GM19455 (cell line): ENCODE measurements around the gene ISM1.

Experiments used
- ATAC-seq: cut with Tn5 transposase; IDR thresholded peaks from one replicate; pipeline ENCODE4 v1.9.1; 2021; ENCODE audit not compliant: unreplicated experiment

Gene ISM1

DNA sequence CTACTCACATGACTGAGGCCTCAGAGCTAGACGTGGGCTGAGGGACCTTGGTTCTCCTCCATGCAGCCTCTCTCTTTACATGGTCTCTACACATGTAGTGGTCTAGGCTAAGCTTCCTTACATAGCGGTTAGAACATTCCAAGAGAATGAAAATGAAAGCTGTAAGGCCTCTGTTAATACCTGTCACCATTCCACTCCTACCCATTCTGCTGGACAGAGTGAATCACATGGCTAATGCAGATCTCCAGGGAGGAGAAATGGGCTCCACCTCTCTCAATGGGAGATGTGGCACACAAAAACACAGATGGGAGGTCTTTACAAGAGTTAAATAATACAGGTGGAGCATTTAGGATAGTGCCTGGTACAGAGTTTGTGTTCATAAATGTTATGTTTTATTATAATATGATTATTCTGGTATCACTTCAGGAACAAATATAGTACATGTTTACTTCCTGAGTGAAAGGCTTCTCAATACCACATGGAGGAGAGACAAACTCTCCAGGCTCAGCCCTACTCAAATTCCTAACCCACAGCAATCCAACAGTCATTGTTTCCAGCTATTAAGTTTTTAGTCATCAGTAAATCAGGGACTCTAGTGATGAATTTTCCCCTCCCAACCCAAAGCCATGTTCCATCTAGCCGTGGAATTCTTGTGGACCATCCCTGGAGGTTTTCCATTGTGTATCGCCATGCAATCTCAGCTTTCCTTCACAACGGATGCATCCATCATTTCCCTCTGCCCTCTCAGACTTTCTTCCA lies 57.9 kb downstream of the ISM1 start:
- no peak for ATAC-seq

- ATAC-seq: no peak
Observed at GRCh38 chr20:13280609-13281324, 59.7 kb downstream of the ISM1 start.

DNA sequence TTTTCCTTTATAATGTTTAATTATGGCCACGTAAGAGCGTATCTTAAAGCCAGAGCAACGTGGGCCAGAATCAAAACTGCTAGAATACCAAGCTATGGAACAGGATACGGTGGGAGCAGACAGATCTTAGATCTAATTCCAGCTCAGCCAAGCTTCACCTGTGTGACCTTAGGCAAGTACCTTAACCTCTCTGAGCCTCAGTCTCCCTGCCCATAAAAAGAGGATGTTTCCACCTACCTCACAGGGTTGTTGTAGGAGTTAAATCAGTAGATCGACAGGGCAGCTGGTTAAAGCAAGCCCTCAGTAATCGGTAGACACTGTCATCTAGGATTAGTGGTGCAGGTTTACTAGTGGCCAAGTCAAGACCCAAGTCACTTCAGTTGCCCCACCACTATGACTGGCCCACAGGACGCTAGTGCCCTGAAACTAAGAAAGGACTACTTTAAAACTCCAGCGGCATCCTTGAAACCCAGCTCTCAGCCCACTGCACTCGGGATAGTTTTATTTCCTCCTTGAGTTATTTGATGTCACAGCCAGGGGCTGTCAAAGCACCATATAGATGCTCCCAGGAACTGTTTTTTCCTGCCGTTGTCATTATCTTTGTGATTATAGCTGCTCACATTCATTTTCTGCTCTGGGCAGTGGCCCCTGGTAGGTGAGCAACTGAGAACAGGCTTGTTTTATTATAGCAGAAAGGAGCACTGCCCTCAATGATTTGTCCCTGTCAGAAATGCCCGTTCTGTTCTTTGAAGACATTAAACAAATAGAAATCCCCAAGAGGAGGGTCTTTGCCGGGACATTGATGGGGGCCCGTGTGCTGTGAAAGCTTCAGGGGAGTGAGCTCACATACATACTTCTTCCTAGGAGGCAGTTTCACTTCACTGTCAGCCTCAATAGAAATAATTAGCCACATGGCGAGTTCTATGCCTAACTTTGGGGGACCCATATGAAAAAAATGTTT lies 63.1 kb downstream of the ISM1 start:
- ATAC-seq: no peak

DNA sequence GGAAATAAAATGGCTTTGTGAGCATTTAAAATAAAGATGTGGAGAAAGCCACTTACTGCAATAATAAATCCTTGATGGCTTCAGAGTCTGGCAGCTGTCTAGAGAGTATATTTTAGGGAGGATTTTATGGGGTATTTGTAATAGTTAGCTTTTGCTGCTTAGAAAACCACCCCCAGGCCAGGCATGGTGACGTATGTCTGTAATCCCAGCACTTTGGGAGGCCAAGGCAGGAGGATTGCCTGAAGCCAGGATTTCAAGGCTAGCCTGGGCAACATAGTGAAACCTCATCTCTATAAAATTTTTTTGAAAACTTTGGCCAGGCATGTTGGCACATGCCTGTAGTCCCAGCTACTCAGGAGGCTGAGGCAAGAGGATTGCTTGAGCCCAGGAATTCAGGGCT lies 63.8 kb downstream of the ISM1 start:
- no peak for ATAC-seq

GRCh38 chr20:13285408-13285807 lies 64.3 kb downstream of the ISM1 start:
- ATAC-seq: no peak

- ATAC-seq: no peak
Observed at GRCh38 chr20:13286052-13286451, 65.0 kb downstream of the ISM1 start.

GRCh38 chr20:13286607-13287006 lies 65.5 kb downstream of the ISM1 start:
- ATAC-seq: no peak

GRCh38 chr20:13288357-13288756 lies 67.3 kb downstream of the ISM1 start:
- ATAC-seq: no peak

- no peak for ATAC-seq
Observed at GRCh38 chr20:13289031-13289430, 68.0 kb downstream of the ISM1 start.

DNA sequence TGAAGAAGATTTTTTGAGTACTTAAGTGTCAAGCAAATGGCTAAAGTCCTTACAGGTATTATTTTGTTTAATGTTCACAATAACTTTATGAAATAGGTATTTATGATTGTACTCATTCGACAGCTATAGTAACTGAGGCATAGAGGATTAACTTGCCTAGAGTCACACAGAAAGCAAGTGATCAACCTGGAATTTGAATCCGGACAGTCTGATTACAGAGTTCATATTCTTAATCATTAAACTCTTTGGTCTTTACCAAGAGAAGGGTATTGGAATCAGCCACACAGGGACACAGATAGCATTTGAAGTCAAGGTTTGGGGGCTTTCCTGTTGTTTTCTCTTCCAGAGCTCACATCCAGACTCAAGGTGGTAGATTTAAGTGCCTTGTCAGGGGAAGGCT lies 69.7 kb downstream of the ISM1 start:
- ATAC-seq: no peak

- no peak for ATAC-seq
Observed at GRCh38 chr20:13291157-13291556, 70.1 kb downstream of the ISM1 start.

DNA sequence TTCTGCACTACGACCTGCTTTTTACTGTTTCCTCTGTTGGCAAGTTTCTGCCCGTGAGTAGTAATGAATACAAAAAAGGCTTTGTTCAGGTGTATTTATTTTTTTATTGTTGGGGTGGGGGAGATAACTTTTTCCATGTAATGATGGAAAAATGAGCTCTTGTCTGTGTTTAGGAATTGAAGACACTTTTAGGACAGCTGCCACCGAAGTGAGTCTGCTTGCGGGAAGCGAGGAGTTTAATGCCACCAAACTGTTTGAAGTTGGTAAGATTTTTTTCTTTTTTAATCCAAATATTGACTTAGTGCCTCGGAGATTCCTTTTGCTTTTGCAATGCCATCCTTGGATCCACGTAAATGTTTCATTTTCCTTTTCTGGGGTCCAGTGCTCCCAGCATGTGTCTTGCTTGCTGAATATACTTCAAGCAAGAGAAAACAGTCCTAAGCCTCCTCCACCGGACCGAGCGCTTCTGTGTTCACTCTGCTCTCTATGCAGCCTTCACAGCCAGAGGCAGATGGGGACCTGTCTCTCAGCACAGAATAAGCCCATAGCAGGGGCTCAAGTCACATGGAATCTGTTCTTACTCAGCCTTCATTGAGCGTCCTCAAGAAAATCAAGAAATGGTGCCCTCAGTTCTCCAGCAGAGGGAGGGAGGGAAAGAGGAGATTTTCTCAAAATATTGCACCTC lies 71.3 kb downstream of the ISM1 start:
- no peak for ATAC-seq

- ATAC-seq: no peak
Observed at GRCh38 chr20:13294522-13294921, 73.4 kb downstream of the ISM1 start.

DNA sequence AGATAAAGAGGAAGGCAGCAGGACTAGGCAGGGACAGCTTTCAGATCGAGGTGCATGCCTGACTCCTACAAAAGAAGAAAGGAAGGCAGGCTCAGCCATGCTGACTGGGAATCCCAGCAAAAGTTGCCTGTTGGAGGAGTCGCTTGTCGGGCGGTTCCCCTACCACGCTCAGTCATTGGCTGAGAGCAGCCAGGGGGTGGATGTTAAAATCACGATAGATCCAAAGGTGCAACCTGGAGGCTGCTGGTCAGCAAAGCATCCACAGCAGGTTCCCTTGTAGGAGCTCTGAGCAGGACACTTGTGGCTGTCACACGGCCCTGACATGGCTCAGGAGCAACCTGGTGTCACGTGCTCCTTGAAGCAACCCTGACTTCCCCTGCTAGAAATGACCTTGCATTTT lies 74.6 kb downstream of the ISM1 start:
- ATAC-seq: no peak

GRCh38 chr20:13296070-13296469 lies 75.0 kb downstream of the ISM1 start:
- ATAC-seq: no peak

- no peak for ATAC-seq
Observed at GRCh38 chr20:13297147-13297899, 76.2 kb downstream of the ISM1 start.

GRCh38 chr20:13298692-13299373 lies 77.8 kb downstream of the ISM1 start:
- no peak for ATAC-seq

DNA sequence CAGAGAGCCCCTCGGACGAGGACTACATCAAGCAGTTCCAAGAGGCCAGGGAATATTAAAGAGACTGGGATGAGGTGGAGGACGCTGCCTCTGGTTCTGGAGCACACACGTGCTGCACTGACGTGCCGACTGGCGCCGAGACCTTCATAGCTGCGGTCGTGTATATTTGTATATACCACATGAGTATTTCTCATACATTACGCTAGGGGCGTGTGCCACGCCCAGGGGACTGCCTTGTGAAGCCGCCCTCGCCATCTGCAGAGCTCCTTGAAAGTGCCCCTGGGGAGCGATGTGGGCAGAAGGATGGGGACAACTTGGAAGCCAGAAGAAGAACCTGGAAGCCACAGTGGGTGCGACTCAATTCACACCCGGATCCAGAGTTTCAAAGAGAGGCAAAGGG lies 78.3 kb downstream of the ISM1 start:
- no peak for ATAC-seq

DNA sequence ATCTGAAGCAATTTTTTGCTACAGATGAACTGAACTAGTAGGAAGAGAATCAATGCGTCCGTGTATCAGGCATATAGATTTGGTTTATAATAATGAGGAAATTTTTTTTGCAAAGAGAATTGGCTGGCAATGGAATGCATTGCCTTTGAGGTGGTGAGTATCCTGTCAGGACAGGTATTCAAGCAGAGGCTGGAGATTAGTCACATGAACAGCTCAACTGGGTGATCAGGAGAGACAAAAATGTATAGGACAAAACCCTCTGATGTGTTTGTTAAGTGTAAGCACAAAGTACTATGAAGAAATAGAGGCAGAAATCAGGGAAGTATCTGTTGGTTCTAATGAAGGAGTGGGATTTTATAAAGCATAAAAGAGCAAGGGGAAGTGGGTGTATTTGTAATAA lies 80.5 kb downstream of the ISM1 start:
- no peak for ATAC-seq
